ENCODE data around the gene FAM131A.

- TF ChIP-seq POLR2A (IDR thresholded peaks at IDR 0.05) (no peak), CTCF (IDR thresholded peaks at IDR 0.05) (no peak)
Observed at GRCh38 chr3:184366619-184367289, 29.4 kb downstream of the FAM131A start.
